Posterior cingulate gyrus (tissue), 11 donors: ENCODE results near the gene HEXIM1.

Experiments
- DNase-seq, 10 donors: peaks; one replicate each; pipeline versions ENCODE4 v3.0.0 to v3.0.0-alpha.2; 2020 to 2021; ENCODE audit warnings: mixed read lengths in 3 of 10
- intact Hi-C: fragments of 100-400 bp; cut with DNase I; formaldehyde crosslinking; loops from one replicate; pipeline ENCODE4 v1.15.1; 2023

HEXIM1 gene

DNA sequence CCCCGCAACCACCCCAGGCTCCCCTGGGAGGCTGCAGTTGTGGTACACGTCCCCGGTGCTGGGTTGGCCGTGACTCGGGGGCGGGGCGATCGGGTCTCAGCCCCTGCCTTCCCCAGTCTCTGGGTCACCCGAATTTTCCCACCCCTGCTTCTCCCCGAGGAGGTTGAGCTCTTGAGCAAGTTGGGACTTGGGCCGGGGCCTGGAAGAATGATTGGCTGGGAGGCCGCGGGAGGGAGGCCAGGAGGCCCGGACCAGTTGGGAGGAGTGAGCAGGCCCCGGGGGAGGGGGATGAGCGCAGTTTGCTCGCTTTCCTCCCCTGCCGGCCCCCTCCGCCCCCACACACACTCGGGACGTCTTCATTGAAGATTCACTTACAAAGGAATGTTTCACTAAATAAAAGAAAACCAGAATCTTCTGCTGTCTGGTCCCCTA is 4.5 kb upstream of the HEXIM1 start:
- peak in 9 of 10 donors; percentile 27 to 89 (median 46) for DNase-seq
- intact Hi-C loops = no loop called here

DNA sequence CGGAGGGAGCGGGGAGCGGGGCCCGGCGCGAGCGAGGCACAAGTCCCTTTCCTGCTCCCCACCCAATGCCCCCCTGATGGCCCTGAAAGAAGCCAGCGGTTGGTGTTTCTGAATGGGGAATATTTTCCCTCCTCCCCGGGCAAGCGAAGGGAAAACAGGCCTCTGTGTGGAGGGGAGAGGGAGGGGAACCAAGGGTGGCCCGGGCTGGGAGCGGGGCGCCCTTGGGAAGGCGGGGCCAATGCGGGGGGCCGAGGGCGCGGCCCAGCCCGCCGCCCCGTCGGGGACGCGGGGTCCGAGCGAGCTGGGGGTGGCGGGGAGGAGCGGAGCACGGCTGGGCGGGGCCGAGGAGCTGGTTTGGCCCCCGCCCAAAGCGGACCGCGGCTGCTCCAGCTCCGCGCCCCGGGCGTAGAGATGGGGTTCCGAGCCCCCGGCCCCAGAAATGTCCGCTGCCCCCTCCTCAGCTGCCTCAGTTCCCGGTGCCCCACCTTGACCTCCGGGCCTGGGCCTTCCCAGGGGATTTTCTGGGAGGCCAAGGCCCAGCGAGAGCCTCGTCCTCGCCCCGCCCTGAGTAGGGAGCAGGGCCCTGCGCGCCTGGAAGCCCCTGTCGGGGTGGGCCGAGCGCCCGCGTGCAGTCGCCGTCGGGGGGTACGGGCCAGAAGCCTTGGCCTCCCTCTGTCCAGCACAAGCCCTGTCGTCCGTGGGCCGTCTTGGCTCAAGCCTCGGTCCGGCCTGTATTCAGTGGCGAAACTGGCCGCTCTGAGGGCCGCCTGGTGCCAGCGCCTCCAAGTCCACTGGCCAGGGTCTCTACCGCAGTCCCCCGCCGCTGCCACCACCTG is 3.9 kb upstream of the HEXIM1 start:
- intact Hi-C loops = loop anchor here (5.0 kb wide), 1 partner anchor 173 kb away; the partner anchor contains the start of gene MAP3K14
- peak in 4 of 10 donors; percentile 13 to 86 (median 70) for DNase-seq

DNA sequence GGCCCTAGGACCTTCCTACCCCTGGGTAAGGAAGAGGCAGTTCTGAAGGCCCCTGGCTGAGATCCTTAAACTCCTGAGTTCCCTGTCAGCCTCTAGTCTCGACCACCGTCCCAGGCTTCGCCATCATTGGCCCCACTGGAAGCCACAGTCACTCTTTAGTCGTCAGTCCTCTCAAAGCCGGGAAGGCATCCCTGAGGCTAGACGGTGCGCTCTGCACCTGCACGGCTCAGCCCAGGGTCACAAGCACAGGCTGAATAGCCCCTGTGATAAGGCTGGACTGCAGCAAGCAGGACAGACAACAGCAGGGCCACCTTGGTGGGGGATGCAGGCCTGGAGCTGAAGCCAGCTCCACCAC is 3.3 kb upstream of the HEXIM1 start:
- no peak for DNase-seq
- intact Hi-C loops = loop anchor here (5.0 kb wide), 1 partner anchor 172 kb away; the partner anchor contains the start of gene MAP3K14

DNA sequence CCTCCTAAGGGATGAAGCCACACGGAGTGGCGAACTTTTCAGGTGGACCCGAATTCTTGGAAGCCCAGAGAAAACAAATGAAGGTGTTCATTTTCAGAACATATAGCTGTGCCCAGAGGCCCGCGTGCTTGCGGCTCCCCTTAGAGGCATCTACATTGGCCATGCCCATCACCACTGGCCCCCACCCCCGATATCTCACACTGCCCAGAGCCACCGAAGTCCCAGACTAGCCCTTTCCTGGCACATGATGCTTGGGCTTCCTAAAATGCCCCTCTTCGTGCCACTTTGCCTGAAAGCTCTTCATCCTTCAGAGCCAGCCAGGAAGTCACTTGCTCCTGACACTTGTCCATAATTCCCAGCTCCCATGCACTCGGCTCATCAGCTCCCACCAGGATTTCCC is 2.1 kb upstream of the HEXIM1 start:
- intact Hi-C loops = loop anchor here (5.0 kb wide), 1 partner anchor 171 kb away; the partner anchor contains the start of gene MAP3K14
- peak in 2 of 10 donors; percentile 59 for DNase-seq

DNA sequence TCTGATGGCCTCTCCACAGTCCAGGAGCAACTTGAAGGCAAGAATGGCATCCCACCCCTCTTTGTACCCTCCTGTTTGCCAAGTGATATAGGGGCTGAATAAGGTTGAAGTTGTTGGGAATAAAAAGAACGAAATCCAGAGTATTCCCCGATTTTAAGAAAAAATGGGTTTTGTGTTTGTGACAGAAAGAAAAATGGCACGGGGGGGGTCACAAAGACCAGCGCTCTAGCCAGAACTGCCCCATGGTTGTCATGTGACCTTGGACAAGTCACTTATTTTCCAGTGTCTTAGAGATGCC is 1.7 kb upstream of the HEXIM1 start:
- intact Hi-C loops = loop anchor here (5.0 kb wide), 1 partner anchor 171 kb away; the partner anchor contains the start of gene MAP3K14
- DNase-seq = no peak

DNA sequence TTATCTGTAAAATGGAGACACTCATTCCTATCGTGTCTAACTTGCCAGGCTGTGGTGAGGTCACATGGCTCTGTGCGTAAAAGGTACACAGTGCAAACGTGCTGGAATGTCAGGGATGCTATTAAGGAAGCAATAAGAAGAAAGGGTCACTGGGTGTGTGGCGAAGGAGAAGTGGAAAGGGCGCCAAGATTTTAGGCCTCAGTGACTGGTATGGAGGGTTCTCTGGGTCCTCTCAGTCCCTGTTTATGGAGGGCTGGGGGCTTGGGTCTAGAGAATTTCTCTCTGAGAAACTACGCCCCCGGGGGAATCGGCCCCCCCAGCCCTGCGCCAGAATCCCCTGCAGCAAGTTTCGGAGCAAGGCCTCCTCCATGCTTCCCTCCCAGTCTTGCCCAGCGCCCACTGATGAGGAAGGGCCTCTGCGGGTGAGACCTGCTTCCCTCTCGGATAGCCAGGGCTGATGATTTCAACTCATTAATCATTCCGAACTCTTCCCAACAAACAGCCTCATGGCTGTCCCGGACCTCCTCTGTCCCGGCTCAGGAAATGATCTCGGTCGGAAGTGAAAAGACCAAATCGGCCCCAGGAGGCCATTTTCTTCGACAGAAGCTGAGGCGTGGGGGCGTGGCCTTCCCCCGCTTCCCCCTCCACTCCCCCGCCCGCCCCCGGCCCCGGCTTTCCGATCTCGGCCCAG is 1.2 kb upstream of the HEXIM1 start:
- DNase-seq = peak in 3 of 10 donors; percentile 29 to 83 (median 82)
- intact Hi-C loops = loop anchor here (5.0 kb wide), 1 partner anchor 170 kb away; the partner anchor contains the start of gene MAP3K14

DNA sequence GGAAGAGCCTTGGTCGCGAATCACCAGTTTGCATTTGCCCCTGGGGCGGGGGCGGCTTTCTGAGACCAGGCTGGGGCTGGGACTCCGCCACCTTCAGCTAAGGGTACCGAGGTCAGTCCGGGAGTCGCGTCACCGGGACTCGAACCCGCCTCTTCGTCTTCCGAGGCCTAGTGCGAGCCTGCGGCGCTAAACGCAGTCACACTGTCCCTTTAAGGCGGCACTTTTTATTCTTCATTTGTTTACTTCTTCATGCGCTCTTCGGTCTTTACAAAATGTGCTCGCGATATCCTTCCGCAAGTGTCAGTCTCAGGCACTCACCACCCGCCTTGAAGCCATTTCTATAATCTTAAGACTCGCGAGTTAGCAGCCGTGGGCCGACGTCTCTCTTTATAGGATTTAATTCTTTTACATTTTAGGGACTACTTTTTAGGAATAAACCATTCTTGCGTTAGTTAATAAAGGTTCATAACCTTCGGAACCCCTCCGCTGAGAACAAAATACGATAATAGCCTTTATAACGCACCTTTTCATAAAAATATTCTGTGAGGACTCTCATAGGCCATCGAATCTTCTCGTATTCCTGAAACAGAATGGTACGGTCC is 593 bp upstream of the HEXIM1 start:
- peak; percentile 61 to 96 (median 72) for DNase-seq

DNA sequence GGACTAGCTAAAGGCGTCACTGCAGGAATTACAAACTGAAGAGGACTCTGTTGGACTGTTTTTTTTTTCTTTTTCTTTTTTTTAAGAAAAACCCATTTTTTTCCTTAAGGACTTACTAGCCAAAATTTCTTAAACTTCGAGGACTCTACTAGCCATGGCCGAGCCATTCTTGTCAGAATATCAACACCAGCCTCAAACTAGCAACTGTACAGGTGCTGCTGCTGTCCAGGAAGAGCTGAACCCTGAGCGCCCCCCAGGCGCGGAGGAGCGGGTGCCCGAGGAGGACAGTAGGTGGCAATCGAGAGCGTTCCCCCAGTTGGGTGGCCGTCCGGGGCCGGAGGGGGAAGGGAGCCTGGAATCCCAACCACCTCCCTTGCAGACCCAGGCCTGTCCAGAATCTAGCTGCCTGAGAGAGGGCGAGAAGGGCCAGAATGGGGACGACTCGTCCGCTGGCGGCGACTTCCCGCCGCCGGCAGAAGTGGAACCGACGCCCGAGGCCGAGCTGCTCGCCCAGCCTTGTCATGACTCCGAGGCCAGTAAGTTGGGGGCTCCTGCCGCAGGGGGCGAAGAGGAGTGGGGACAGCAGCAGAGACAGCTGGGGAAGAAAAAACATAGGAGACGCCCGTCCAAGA is 878 bp downstream of the HEXIM1 start:
- peak; percentile 71 to 97 (median 84) for DNase-seq
- intact Hi-C loops = loop anchor here (5.0 kb wide), 1 partner anchor 168 kb away; the partner anchor contains the start of gene MAP3K14

More for the DNA sequence above, 593 bp upstream of the HEXIM1 start:
- intact Hi-C loops = loop anchor here (1.0 to 5.0 kb wide), 2 partner anchors 14 to 170 kb away; partner anchors contain the start of genes HEXIM2 and MAP3K14

DNA sequence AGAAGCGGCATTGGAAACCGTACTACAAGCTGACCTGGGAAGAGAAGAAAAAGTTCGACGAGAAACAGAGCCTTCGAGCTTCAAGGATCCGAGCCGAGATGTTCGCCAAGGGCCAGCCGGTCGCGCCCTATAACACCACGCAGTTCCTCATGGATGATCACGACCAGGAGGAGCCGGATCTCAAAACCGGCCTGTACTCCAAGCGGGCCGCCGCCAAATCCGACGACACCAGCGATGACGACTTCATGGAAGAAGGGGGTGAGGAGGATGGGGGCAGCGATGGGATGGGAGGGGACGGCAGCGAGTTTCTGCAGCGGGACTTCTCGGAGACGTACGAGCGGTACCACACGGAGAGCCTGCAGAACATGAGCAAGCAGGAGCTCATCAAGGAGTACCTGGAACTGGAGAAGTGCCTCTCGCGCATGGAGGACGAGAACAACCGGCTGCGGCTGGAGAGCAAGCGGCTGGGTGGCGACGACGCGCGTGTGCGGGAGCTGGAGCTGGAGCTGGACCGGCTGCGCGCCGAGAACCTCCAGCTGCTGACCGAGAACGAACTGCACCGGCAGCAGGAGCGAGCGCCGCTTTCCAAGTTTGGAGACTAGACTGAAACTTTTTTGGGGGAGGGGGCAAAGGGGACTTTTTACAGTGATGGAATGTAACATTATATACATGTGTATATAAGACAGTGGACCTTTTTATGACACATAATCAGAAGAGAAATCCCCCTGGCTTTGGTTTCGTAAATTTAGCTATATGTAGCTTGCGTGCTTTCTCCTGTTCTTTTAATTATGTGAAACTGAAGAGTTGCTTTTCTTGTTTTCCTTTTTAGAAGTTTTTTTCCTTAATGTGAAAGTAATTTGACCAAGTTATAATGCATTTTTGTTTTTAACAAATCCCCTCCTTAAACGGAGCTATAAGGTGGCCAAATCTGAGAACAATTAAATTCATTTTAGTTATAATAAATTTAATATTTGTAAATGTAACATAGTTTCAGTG is 1.7 kb downstream of the HEXIM1 start:
- intact Hi-C loops = loop anchor here (5.0 kb wide), 1 partner anchor 167 kb away; the partner anchor contains the start of gene MAP3K14
- peak in 9 of 10 donors; percentile 41 to 95 (median 65) for DNase-seq

DNA sequence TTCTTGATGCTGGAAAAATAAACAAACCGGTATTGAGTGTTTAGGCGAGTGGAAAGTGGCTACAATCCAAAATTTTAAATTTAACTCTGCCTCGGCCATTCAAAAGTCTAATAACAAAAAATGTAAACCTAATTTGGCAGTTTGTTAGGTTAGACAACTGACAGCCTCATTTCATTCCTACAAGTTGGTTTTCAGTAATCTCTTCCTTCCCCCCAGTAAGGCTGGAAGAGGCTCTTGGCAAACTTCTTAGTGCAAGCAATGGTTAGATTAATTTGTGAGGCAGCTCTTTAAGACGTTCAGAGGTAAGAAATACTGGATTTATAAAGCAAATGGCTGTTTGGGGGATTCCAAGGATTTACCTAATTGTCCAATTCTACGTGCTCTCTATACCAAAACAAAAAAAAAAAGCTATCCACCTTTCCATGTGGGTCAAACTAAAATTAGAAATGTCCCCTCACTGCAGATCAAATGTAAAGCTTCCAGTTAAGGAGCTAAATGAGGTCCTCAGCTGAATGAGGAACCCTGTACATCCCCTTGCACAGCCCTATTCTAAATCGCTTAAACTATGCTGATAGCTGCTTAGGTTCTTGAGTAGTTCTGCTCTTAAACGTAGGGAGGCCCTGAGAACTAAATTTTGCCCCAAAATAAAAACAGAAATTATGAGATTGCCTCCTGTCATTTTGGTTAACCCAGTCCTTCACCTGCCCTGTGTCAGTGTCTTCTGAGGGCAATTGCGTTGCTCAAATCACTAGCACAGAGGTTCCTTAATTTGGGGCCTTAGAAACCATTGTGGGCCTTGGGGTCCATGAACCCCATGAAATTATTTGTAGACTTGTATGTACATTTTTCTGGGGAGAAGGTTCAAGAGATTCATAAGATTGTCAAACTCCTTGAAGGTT is 2.9 kb downstream of the HEXIM1 start:
- intact Hi-C loops = no loop called here
- no peak for DNase-seq

DNA sequence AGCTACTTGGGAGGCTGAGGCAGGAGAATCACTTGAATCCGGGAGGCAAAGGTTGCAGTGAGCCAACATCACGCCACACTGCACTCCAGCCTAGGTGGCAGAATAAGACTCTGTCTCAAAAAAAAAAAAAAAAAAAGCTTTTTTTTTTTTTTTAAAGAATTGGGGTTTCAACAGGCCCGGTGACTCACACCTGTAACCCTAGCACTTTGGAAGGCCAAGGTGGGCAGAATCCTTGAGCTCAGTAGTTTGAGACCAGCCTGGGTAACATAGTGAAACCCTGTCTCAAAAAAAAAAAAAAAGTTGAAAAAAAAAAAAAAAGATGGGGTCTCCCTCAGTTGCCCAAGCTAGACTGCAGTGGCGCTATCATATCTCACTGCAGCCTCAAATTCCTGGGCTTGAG is 6.8 kb downstream of the HEXIM1 start:
- intact Hi-C loops = loop anchor here (5.0 kb wide), 1 partner anchor 42 kb away; no protein-coding TSS in a partner anchor
- peak in 1 of 10 donors; percentile 5 for DNase-seq

DNA sequence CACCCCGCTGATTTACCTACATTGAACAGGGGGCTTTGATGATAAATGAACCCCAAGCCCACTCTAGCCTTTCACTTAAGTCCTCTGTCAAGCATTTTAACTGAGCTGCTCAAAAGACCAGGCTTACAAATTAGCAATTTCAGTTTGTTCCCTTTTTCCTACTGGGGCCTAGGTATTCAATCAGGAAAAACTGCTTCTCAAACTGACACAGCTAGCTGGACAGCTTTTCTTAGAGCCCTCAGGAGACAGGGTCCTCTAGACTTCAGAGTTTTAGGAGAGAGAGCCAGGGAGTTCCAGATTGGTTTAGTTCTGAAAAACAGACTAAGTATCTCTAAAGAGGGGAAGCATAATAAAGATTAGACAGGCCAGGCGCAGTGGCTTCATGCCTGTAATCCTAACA is 7.2 kb downstream of the HEXIM1 start:
- intact Hi-C loops = loop anchor here (5.0 kb wide), 1 partner anchor 42 kb away; no protein-coding TSS in a partner anchor
- DNase-seq = no peak

DNA sequence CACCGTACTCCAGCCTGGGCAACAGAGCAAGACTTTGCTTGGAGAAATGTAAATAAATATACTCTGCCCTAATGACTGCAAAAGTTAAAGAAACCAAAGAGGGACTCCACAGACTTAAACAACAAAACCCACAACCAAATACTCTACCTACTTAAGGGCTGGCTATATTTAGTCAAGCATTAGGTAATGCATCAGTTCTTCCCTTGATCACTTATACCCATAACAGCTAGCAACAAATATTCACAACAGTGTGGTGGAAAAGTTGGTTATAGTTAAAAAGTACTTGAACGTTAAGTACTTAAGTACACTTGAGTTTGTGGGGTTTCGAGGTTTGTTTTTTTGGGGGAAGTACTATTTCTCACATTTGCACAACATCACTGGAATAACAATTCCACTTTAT is 8.0 kb downstream of the HEXIM1 start:
- no peak for DNase-seq
- intact Hi-C loops = loop anchor here (5.0 kb wide), 1 partner anchor 41 kb away; no protein-coding TSS in a partner anchor

DNA sequence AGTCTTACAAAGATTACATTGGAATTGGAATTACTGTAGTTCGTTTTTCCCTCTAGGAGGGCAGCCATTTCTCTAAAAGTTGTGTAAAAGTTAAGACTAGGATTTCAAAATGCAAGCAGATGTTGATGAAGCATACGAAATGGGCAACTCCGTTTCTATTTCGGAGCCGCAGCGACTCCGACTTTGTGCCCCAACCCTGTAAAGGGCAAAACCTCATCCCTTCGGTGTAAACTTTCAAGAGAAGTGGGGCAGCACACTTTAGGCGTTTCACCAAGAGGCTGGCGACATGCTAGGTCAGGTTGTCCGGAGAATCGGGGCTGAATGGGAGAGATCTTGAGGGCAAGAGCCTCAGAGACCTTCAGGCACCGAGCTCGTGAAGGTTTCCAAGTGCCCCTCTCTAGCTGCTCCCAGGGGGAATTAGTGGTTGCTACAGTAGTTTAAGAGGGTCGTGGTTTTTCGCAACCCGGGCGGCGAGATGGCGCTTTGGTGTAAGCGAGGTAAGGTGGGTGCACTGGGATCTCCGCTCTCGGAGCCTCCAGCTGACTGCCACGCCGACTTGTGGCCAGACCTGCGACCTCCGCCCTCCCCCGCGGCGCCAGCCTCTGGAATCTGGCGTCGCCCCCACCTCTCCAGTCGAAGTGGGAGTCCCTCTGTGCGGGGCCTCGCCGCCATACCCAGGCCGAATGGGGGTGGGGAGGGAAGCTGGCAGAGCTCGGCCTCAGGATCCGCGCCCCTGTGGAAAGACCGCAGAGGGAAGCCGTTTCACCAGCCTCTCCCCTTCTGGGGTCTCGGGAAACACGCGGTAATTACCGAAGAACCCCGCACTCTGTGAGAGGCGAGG is 12.4 kb downstream of the HEXIM1 start:
- peak; percentile 40 to 93 (median 62) for DNase-seq
- intact Hi-C loops = loop anchor here (1.0 kb wide), 1 partner anchor 12 kb away; the partner anchor contains the start of gene HEXIM1

DNA sequence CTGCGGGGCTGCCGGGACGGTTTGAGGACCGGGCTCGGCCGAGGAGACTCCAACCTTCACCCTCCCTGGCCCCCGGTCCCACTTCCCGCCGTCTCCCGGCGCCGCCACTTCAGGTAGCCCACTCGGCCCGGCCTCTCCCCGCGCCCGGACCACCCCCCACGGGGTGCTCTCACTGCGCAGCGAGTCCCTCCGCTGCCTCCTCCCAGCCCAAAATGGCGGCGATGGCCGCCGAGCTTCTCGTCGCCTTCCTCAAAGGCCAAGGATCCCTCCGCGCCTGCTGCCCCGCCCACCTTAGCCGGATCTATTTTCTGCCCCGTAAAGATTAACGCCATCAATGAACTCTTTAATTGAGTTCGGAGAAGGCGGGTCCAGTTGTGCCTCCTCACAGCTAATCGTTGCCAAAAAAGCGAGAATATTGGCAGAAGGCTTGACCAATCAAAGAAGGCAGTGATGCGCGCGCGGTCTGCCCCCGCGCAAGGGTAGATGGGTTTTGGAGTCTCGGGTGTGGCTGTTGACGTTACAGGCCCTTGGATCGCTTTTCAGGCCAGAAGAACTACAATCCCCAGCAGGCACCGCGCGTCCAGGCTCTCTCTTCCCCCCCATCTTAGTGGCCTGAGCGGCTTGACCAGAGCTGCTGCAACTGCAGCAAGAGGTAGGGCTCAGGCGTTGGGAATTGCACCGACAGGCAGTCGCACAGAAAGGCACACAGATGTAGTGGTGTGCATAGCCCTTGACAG is 13.2 kb downstream of the HEXIM1 start, which contains the start of gene HEXIM2:
HEXIM2 (plus strand) TSS at position 588 of the 737 bp plus-strand sequence. CDS start 919 bp downstream, outside the sequence.
- DNase-seq = peak; percentile 97 to 100 (median 98)
- intact Hi-C loops = loop anchor here (1.0 kb wide), 1 partner anchor 13 kb away; the partner anchor contains the start of gene HEXIM1
